Measurements from ENCODE around the gene PLEKHH1.

- TF ChIP-seq, protein P1, sequence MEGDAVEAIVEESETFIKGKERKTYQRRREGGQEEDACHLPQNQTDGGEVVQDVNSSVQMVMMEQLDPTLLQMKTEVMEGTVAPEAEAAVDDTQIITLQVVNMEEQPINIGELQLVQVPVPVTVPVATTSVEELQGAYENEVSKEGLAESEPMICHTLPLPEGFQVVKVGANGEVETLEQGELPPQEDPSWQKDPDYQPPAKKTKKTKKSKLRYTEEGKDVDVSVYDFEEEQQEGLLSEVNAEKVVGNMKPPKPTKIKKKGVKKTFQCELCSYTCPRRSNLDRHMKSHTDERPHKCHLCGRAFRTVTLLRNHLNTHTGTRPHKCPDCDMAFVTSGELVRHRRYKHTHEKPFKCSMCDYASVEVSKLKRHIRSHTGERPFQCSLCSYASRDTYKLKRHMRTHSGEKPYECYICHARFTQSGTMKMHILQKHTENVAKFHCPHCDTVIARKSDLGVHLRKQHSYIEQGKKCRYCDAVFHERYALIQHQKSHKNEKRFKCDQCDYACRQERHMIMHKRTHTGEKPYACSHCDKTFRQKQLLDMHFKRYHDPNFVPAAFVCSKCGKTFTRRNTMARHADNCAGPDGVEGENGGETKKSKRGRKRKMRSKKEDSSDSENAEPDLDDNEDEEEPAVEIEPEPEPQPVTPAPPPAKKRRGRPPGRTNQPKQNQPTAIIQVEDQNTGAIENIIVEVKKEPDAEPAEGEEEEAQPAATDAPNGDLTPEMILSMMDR (conservative IDR thresholded peaks at IDR 0.05 in 1 of 2, IDR thresholded peaks at IDR 0.05 in 1 of 2; ENCODE audit: extremely low read depth in 1 of 2, insufficient read depth in 1 of 2, low read depth in 1 of 2, low read length in 2 of 2), result no peak
- TF ChIP-seq EZH2 (IDR thresholded peaks at IDR 0.05; ENCODE audit: borderline replicate concordance, low read length), result no peak
Observed at GRCh38 chr14:67595392-67595791, 62.3 kb downstream of the PLEKHH1 start.

Measured in mammary epithelial cell (primary cell).